ENCODE results near the gene PTPRR. TPM values are rescaled to one million over a fixed set of nuclear protein-coding genes. Genes with fewer than 3 reads are reported as not detected.

PTPRR gene
- total RNA-seq, 1 experiment from 2014 or later, result 0.46 TPM

DNA sequence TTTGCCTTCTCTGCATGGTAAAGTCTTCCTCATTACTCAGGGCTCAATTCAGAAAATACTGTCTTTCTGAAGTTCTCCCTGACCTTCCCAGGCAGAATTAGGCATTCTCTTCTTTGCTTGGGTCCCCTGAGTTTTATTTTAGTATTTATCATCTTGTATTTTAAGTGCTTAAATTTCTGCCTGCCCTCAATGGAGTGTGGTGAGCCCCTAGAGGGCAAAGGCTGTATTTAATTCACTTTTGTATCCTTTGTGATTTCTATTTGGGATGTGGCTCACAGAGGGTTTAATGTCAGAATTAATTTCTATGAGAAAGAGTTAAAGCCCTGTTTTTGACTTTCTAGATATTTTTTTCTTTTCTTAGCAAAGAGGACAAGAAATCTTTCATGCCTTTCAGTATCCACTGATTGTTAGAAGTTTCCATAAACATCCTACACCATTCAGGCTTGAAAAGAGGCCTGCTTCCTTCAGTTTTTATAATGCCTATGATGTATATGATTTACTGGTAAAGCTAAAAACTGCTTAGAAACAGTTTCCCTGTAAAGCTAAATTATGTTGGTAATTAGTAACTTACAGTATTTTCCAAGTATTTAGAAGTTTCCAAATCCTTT is 227.8 kb downstream of the PTPRR start:
- CTCF ChIA-PET, result no interaction called here
- H3K27ac Mint-ChIP-seq, result no peak overlapping the region

DNA sequence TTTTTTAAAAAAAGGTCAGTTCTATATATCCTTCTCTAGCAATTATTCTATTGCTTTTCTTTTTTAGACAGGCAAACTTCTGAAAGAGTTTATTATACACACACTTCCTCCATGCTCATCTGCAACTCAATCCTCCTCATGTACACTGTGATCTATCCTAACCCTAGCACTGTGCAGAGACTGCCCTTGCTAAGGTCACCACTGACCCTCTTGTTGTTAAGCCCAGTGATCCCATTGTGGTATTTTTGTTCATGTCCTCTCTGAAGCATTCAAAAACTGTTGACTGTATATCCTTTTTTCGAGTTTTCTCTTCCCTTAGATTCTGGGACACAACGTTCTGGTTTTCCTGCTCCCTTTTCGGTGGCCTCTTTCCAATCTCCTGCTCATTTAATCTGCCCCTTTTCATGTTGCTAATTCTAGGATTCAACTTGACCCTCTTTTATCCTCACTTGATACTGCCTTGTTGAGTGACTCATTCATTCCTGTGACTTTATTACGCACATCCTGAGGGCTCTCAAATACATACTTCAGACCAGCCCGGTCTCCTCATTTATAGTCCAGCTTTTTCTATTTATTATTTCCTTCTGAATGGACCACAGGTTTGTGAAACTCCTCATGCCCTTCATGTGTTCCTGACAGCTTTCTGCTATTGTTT is 229.4 kb downstream of the PTPRR start:
- ChIA-PET CTCF (no interaction called here), POLR2A (no interaction called here)
- no peak for ATAC-seq
- Mint-ChIP-seq H3K4me3 (no peak overlapping the region), H3K4me1 (peaks cover 42% of the 10 kb centered on the region), H3K9me3 (no peaks in the 10 kb centered on the region), H3K27ac (no peak overlapping the region; the same call in 1 of the 2 replicates), H3K36me3 (no peaks in the 10 kb centered on the region; the same call in 1 of the 2 replicates), H3K27me3 (ENCODE audit: low read depth) (no peaks in the 10 kb centered on the region; the same call in 1 of the 2 replicates)
- DNase-seq (ENCODE audit: low spot score), result no peak
- no peak for TF ChIP-seq ZNF232 (CRISPR knock-in tag; IDR thresholded peaks at IDR 0.05)

More for the DNA sequence above, 227.8 kb downstream of the PTPRR start:
- Mint-ChIP-seq H3K36me3 (no peaks in the 10 kb centered on the region), H3K4me3 (no peak overlapping the region), H3K27me3 (ENCODE audit: low read depth) (no peaks in the 10 kb centered on the region; the same call in 1 of the 2 replicates), H3K4me1 (peaks cover 42% of the 10 kb centered on the region), H3K9me3 (no peaks in the 10 kb centered on the region)
- no peak for TF ChIP-seq NFATC4 (CRISPR knock-in tag; IDR thresholded peaks at IDR 0.05)
- TF ChIP-seq, protein P1, sequence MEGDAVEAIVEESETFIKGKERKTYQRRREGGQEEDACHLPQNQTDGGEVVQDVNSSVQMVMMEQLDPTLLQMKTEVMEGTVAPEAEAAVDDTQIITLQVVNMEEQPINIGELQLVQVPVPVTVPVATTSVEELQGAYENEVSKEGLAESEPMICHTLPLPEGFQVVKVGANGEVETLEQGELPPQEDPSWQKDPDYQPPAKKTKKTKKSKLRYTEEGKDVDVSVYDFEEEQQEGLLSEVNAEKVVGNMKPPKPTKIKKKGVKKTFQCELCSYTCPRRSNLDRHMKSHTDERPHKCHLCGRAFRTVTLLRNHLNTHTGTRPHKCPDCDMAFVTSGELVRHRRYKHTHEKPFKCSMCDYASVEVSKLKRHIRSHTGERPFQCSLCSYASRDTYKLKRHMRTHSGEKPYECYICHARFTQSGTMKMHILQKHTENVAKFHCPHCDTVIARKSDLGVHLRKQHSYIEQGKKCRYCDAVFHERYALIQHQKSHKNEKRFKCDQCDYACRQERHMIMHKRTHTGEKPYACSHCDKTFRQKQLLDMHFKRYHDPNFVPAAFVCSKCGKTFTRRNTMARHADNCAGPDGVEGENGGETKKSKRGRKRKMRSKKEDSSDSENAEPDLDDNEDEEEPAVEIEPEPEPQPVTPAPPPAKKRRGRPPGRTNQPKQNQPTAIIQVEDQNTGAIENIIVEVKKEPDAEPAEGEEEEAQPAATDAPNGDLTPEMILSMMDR (IDR thresholded peaks at IDR 0.05), result peak; percentile 29; the same call in 1 of the 2 replicates
- no peak for DNase-seq (ENCODE audit: low spot score)
- POLR2A ChIA-PET, result no interaction called here
- ATAC-seq, result peak; percentile 83

DNA sequence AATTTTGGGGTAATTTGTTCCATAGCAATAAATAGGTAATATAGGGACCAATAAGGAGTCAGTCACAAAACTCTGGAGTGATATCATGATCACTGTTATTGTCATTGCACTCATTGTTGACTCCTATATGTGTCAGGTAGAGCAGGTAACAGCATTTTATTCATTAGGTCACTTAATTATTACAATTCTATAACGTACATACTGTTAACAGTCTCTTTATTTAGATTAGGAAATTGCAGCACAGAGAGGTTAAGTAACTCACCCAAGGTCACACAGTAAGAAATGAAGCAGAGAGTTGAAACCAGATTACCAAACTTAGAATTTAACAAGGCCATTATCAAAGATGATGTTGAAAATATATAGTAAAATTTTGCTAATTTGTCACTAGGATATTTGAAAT is 233.6 kb downstream of the PTPRR start:
- ATAC-seq (no peak), DNase-seq (ENCODE audit: low spot score) (no peak)
- no peaks in the 10 kb centered on the region; the same call in 1 of the 2 replicates for H3K27me3 Mint-ChIP-seq (ENCODE audit: low read depth)
- ChIA-PET CTCF (no interaction called here), POLR2A (no interaction called here)
- peaks cover 36% of the 10 kb centered on the region for H3K4me1 Mint-ChIP-seq
- H3K27ac Mint-ChIP-seq, result no peak overlapping the region
- no peaks in the 10 kb centered on the region for H3K9me3 Mint-ChIP-seq
- H3K36me3 Mint-ChIP-seq, result no peaks in the 10 kb centered on the region; the same call in 1 of the 2 replicates
- H3K4me3 Mint-ChIP-seq, result no peak overlapping the region
- TF ChIP-seq, protein P2, sequence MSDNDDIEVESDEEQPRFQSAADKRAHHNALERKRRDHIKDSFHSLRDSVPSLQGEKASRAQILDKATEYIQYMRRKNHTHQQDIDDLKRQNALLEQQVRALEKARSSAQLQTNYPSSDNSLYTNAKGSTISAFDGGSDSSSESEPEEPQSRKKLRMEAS (CRISPR knock-in tag; IDR thresholded peaks at IDR 0.05), result no peak
- TF ChIP-seq, protein P3, sequence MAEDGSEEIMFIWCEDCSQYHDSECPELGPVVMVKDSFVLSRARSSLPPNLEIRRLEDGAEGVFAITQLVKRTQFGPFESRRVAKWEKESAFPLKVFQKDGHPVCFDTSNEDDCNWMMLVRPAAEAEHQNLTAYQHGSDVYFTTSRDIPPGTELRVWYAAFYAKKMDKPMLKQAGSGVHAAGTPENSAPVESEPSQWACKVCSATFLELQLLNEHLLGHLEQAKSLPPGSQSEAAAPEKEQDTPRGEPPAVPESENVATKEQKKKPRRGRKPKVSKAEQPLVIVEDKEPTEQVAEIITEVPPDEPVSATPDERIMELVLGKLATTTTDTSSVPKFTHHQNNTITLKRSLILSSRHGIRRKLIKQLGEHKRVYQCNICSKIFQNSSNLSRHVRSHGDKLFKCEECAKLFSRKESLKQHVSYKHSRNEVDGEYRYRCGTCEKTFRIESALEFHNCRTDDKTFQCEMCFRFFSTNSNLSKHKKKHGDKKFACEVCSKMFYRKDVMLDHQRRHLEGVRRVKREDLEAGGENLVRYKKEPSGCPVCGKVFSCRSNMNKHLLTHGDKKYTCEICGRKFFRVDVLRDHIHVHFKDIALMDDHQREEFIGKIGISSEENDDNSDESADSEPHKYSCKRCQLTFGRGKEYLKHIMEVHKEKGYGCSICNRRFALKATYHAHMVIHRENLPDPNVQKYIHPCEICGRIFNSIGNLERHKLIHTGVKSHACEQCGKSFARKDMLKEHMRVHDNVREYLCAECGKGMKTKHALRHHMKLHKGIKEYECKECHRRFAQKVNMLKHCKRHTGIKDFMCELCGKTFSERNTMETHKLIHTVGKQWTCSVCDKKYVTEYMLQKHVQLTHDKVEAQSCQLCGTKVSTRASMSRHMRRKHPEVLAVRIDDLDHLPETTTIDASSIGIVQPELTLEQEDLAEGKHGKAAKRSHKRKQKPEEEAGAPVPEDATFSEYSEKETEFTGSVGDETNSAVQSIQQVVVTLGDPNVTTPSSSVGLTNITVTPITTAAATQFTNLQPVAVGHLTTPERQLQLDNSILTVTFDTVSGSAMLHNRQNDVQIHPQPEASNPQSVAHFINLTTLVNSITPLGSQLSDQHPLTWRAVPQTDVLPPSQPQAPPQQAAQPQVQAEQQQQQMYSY (CRISPR knock-in tag; IDR thresholded peaks at IDR 0.05), result no peak
- no peak for TF ChIP-seq ZNF138 (CRISPR knock-in tag; conservative IDR thresholded peaks at IDR 0.05)
- no peak for TF ChIP-seq ZNF396 (CRISPR knock-in tag; IDR thresholded peaks at IDR 0.05; ENCODE audit: borderline replicate concordance)
- no peak for TF ChIP-seq CREM (CRISPR knock-in tag; IDR thresholded peaks at IDR 0.05)
- no peak for TF ChIP-seq FOXJ3 (CRISPR knock-in tag; IDR thresholded peaks at IDR 0.05; ENCODE audit: borderline replicate concordance)
- TF ChIP-seq EMX1 (CRISPR knock-in tag; IDR thresholded peaks at IDR 0.05), result no peak
- TF ChIP-seq, protein P4, sequence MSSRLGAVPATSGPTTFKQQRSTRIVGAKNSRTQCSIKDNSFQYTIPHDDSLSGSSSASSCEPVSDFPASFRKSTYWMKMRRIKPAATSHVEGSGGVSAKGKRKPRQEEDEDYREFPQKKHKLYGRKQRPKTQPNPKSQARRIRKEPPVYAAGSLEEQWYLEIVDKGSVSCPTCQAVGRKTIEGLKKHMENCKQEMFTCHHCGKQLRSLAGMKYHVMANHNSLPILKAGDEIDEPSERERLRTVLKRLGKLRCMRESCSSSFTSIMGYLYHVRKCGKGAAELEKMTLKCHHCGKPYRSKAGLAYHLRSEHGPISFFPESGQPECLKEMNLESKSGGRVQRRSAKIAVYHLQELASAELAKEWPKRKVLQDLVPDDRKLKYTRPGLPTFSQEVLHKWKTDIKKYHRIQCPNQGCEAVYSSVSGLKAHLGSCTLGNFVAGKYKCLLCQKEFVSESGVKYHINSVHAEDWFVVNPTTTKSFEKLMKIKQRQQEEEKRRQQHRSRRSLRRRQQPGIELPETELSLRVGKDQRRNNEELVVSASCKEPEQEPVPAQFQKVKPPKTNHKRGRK (CRISPR knock-in tag; IDR thresholded peaks at IDR 0.05; ENCODE audit: borderline replicate concordance), result no peak
- TF ChIP-seq, protein P5, sequence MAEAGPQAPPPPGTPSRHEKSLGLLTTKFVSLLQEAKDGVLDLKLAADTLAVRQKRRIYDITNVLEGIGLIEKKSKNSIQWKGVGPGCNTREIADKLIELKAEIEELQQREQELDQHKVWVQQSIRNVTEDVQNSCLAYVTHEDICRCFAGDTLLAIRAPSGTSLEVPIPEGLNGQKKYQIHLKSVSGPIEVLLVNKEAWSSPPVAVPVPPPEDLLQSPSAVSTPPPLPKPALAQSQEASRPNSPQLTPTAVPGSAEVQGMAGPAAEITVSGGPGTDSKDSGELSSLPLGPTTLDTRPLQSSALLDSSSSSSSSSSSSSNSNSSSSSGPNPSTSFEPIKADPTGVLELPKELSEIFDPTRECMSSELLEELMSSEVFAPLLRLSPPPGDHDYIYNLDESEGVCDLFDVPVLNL (CRISPR knock-in tag; IDR thresholded peaks at IDR 0.05; ENCODE audit: borderline replicate concordance, low read depth), result no peak
- TF ChIP-seq, protein P6, sequence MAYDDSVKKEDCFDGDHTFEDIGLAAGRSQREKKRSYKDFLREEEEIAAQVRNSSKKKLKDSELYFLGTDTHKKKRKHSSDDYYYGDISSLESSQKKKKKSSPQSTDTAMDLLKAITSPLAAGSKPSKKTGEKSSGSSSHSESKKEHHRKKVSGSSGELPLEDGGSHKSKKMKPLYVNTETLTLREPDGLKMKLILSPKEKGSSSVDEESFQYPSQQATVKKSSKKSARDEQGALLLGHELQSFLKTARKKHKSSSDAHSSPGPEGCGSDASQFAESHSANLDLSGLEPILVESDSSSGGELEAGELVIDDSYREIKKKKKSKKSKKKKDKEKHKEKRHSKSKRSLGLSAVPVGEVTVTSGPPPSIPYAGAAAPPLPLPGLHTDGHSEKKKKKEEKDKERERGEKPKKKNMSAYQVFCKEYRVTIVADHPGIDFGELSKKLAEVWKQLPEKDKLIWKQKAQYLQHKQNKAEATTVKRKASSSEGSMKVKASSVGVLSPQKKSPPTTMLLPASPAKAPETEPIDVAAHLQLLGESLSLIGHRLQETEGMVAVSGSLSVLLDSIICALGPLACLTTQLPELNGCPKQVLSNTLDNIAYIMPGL (CRISPR knock-in tag; IDR thresholded peaks at IDR 0.05), result no peak
- TF ChIP-seq, protein P7, sequence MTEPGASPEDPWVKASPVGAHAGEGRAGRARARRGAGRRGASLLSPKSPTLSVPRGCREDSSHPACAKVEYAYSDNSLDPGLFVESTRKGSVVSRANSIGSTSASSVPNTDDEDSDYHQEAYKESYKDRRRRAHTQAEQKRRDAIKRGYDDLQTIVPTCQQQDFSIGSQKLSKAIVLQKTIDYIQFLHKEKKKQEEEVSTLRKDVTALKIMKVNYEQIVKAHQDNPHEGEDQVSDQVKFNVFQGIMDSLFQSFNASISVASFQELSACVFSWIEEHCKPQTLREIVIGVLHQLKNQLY (CRISPR knock-in tag; IDR thresholded peaks at IDR 0.05), result no peak
- no peak for TF ChIP-seq FOXK1 (CRISPR knock-in tag; IDR thresholded peaks at IDR 0.05)
- no peak for TF ChIP-seq SMAD4 (CRISPR knock-in tag; IDR thresholded peaks at IDR 0.05)
- TF ChIP-seq, protein P8, sequence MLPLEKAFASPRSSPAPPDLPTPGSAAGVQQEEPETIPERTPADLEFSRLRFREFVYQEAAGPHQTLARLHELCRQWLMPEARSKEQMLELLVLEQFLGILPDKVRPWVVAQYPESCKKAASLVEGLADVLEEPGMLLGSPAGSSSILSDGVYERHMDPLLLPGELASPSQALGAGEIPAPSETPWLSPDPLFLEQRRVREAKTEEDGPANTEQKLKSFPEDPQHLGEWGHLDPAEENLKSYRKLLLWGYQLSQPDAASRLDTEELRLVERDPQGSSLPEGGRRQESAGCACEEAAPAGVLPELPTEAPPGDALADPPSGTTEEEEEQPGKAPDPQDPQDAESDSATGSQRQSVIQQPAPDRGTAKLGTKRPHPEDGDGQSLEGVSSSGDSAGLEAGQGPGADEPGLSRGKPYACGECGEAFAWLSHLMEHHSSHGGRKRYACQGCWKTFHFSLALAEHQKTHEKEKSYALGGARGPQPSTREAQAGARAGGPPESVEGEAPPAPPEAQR (CRISPR knock-in tag; IDR thresholded peaks at IDR 0.05), result no peak

Data from WTC11 (cell line).